HCT116 (cell line): Measurements from ENCODE around the gene TUBA3C. TPM values are rescaled to one million over a fixed set of nuclear protein-coding genes. Genes with fewer than 3 reads are reported as not detected.

ENCODE experiments used
- ATAC-seq: fragments of 200-7000 bp; cut with Tn5 transposase; 2 replicates; pipeline ENCODE4 v1.9.1; 2020; ENCODE audit warnings: mild to moderate bottlenecking, moderate library complexity
- BruUV-seq: library from RNA; stranded (reverse); fragments of 400-500 nt; replicated peaks from 2 replicates; lab custom pipeline; 2021; lab: Mats Ljungman, UMichigan
- CTCF ChIA-PET: fragments of 300-600 bp; sonication (Branson Sonifier 250); formaldehyde crosslinking; loops from one replicate; lab custom pipeline; 2021; ENCODE audit warnings: antibody characterized with exemption; lab: Charles Lee
- POLR2A ChIA-PET: fragments of 300-600, 350-600 bp; sonication (Branson Sonifier 250); formaldehyde crosslinking; loops from one replicate; lab custom pipeline; 2021; ENCODE audit warnings: antibody characterized with exemption; lab: Charles Lee
- RAD21 ChIA-PET, 2 experiments: fragments of 300-600 bp; sonication (Branson Sonifier 250); formaldehyde crosslinking; loops; one replicate each; lab custom pipeline; 2023; ENCODE audit warnings: low total read pairs in 2 of 2; ENCODE audit not compliant: uncharacterized antibody in 2 of 2, unreplicated experiment in 2 of 2, low non-redundant PET in 1 of 2; lab: Charles Lee
- DNase-seq: peaks from one replicate; pipeline ENCODE4 v3.0.0-alpha.2; 2010; ENCODE audit warnings: low read depth, low spot score
- H2AFZ ChIP-seq: fragments of 200-600 bp; shearing (Covaris generic), sonication (generic); 2 replicates; pipeline ENCODE4 v1.6.1; 2017; ENCODE audit warnings: low read depth, mixed run types, mixed read lengths, antibody characterized with exemption, low read length; ENCODE audit not compliant: poor library complexity, severe bottlenecking
- H3K27ac ChIP-seq: 2 replicates; pipeline ENCODE4 v1.5.1; 2012; ENCODE audit warnings: low read depth, low read length
- H3K27me3 ChIP-seq: fragments of 200-600 bp; sonication (generic); 2 replicates; pipeline ENCODE4 v1.6.1; 2016; ENCODE audit warnings: mixed run types, low read length, mixed read lengths; ENCODE audit not compliant: insufficient read depth
- H3K36me3 ChIP-seq, 2 experiments: fragments of 200-500 bp in 1 of 2; fragments of 200-600 bp in 1 of 2; sonication (Bioruptor generic) in 1 of 2; sonication (generic) in 1 of 2; 2 replicates each; pipeline versions ENCODE4 v1.5.1 to v1.6.1; 2014 to 2016; ENCODE audit warnings: low read length in 2 of 2, inconsistent platforms in 1 of 2, mixed read lengths in 1 of 2, mixed run types in 1 of 2; ENCODE audit not compliant: insufficient read depth in 2 of 2, control insufficient read depth in 1 of 2
- H3K4me1 ChIP-seq, 2 experiments: fragments of 200-600 bp in 1 of 2; sonication (generic) in 1 of 2; 2 replicates each; pipeline versions ENCODE4 v1.5.1 to v1.6.1; 2012 to 2017; ENCODE audit warnings: low read length in 2 of 2, inconsistent platforms in 1 of 2, mild to moderate bottlenecking in 1 of 2, mixed read lengths in 1 of 2, mixed run types in 1 of 2, moderate library complexity in 1 of 2; ENCODE audit not compliant: insufficient read depth in 2 of 2, control insufficient read depth in 1 of 2
- H3K4me2 ChIP-seq: fragments of 200-600 bp; sonication (generic); 2 replicates; pipeline ENCODE4 v1.6.1; 2017; ENCODE audit warnings: mixed run types, low read length, mixed read lengths
- H3K4me3 ChIP-seq, 2 experiments: fragments of 200-600 bp in 1 of 2; sonication (generic) in 1 of 2; replicated peaks in 1 of 2; 2 replicates each; pipeline ENCODE4 v1.5.1; 2011 to 2016; ENCODE audit warnings: low read length in 2 of 2, control low read depth in 1 of 2, low read depth in 1 of 2, mild to moderate bottlenecking in 1 of 2, mixed read lengths in 1 of 2, mixed run types in 1 of 2
- H3K79me2 ChIP-seq: fragments of 200-600 bp; sonication (generic); 2 replicates; pipeline ENCODE4 v1.6.1; 2017; ENCODE audit warnings: mild to moderate bottlenecking, mixed run types, low read length, moderate library complexity, mixed read lengths; ENCODE audit not compliant: insufficient read depth
- H3K9ac ChIP-seq: fragments of 200-600 bp; sonication (generic); 2 replicates; pipeline ENCODE4 v1.6.1; 2016; ENCODE audit warnings: low read length, mixed read lengths
- H3K9me2 ChIP-seq: fragments of 200-600 bp; sonication (generic), shearing (Covaris generic); 2 replicates; pipeline ENCODE4 v1.6.1; 2017; ENCODE audit warnings: mixed run types, mild to moderate bottlenecking, moderate library complexity; ENCODE audit not compliant: insufficient read depth
- H3K9me3 ChIP-seq, 2 experiments: fragments of 200-500 bp in 1 of 2; fragments of 200-600 bp in 1 of 2; sonication (Bioruptor generic) in 1 of 2; sonication (generic) in 1 of 2; 2 replicates each; pipeline ENCODE4 v1.6.1; 2014 to 2017; ENCODE audit warnings: low read length in 2 of 2, mixed read lengths in 2 of 2, inconsistent platforms in 1 of 2, low read depth in 1 of 2, mild to moderate bottlenecking in 1 of 2, mixed run types in 1 of 2, moderate library complexity in 1 of 2; ENCODE audit not compliant: control insufficient read depth in 1 of 2, insufficient read depth in 1 of 2
- H4K20me1 ChIP-seq: fragments of 200-600 bp; sonication (generic), shearing (Covaris generic); 2 replicates; pipeline ENCODE4 v1.6.1; 2017; ENCODE audit warnings: mixed run types, mild to moderate bottlenecking, moderate library complexity; ENCODE audit not compliant: insufficient read depth
- CBX3 ChIP-seq: IDR thresholded peaks from 2 replicates; pipeline ENCODE4 v1.6.1; 2012; ENCODE audit warnings: low read depth
- CEBPB ChIP-seq: IDR thresholded peaks from 2 replicates; pipeline ENCODE4 v1.6.1; 2012; ENCODE audit warnings: low read depth
- ELF1 ChIP-seq: IDR thresholded peaks from 2 replicates; pipeline ENCODE4 v1.6.1; 2012; ENCODE audit warnings: low read depth, borderline replicate concordance
- EZH2 ChIP-seq: fragments of 200-600 bp; sonication (generic); IDR thresholded peaks from 2 replicates; pipeline ENCODE4 v1.6.1; 2017; ENCODE audit warnings: antibody characterized with exemption, mixed run types
- EZH2phosphoT487 ChIP-seq: fragments of 200-600 bp; IDR thresholded peaks from 2 replicates; pipeline ENCODE4 v1.6.1; 2018; ENCODE audit warnings: antibody characterized with exemption, borderline replicate concordance
- FOSL1 ChIP-seq: IDR thresholded peaks from 2 replicates; pipeline ENCODE4 v1.6.1; 2012; ENCODE audit warnings: low read depth
- JUND ChIP-seq: IDR thresholded peaks from 2 replicates; pipeline ENCODE4 v1.6.1; 2012
- POLR2A ChIP-seq: IDR thresholded peaks from 2 replicates; pipeline ENCODE4 v1.7.0; 2011; ENCODE audit warnings: borderline replicate concordance; ENCODE audit not compliant: insufficient read depth, insufficient read length; ENCODE audit errors: extremely low read depth
- POLR2AphosphoS5 ChIP-seq: IDR thresholded peaks from 2 replicates; pipeline ENCODE4 v1.6.1; 2011; ENCODE audit warnings: mild to moderate bottlenecking, low read depth, low read length, moderate library complexity
- RAD21 ChIP-seq: IDR thresholded peaks from 2 replicates; pipeline ENCODE4 v1.6.1; 2012; ENCODE audit warnings: low read depth, mild to moderate bottlenecking
- SIN3A ChIP-seq: IDR thresholded peaks from 2 replicates; pipeline ENCODE4 v1.6.1; 2012; ENCODE audit warnings: low read depth
- SRF ChIP-seq: IDR thresholded peaks from 2 replicates; pipeline ENCODE4 v1.6.1; 2012; ENCODE audit warnings: low read depth
- YY1 ChIP-seq: IDR thresholded peaks from 2 replicates; pipeline ENCODE4 v1.6.1; 2011; ENCODE audit warnings: low read length, low read depth, moderate library complexity, mild to moderate bottlenecking; ENCODE audit not compliant: insufficient replicate concordance; ENCODE audit errors: extremely low read depth
- ZFX ChIP-seq: fragments of 450-650 bp; IDR thresholded peaks from 2 replicates; pipeline ENCODE4 v1.6.1; 2017
- intact Hi-C: fragments of 100-400 bp; cut with micrococcal nuclease; formaldehyde crosslinking; loops from 2 replicates; pipeline ENCODE4 v1.10.0; 2022
- total RNA-seq: library from RNA; stranded (reverse); gene quantifications from one replicate; pipeline ENCODE4 v1.2.1, GENCODE V29; 2021; ENCODE audit not compliant: unreplicated experiment
- TF ChIP-seq, protein P1 (sequence below): IDR thresholded peaks from 2 replicates; pipeline ENCODE4 v1.6.1; 2011; ENCODE audit warnings: mild to moderate bottlenecking, low read length, moderate library complexity; ENCODE audit not compliant: insufficient replicate concordance; ENCODE audit errors: extremely low read depth
- TF ChIP-seq, protein P2 (sequence below): IDR thresholded peaks from 2 replicates; pipeline ENCODE4 v1.6.1; 2012; ENCODE audit warnings: low read depth

TUBA3C gene
- total RNA-seq, 1 experiment from 2014 or later: not detected

DNA sequence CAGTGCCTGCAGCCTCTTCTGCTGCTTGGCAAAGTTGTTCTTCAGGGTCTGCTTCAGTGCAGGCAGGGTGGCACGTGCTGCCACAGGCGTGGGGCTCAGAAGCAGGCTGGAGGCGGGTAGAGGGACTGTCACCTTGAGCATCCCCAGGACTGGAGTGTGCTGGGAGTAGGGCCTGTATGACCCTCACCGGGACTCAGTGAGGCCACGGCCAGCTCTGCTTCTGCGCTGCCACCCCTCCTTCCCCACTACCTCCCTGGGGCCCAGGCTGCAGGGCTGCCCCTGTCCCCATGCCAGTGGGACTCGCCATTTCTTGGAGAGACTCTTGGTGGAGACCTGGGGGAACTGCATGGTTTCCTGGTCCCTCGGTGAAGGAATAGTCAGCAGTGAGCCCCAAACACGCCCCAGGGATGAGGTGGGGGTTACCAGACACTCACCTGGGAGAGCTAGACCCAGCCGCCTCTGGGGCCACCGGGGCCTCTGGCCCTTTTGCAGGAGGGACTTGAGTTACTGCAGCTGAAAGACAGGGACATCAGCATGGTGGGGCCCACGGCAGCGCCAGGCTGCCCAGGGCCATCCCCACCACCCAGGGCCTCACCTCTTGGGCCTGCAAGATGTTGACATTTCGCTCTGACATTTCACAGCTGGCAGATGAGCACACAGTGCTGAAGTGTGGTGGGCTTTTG, 29.9 kb downstream of the TUBA3C start (continued):
- TF ChIP-seq, protein P1, sequence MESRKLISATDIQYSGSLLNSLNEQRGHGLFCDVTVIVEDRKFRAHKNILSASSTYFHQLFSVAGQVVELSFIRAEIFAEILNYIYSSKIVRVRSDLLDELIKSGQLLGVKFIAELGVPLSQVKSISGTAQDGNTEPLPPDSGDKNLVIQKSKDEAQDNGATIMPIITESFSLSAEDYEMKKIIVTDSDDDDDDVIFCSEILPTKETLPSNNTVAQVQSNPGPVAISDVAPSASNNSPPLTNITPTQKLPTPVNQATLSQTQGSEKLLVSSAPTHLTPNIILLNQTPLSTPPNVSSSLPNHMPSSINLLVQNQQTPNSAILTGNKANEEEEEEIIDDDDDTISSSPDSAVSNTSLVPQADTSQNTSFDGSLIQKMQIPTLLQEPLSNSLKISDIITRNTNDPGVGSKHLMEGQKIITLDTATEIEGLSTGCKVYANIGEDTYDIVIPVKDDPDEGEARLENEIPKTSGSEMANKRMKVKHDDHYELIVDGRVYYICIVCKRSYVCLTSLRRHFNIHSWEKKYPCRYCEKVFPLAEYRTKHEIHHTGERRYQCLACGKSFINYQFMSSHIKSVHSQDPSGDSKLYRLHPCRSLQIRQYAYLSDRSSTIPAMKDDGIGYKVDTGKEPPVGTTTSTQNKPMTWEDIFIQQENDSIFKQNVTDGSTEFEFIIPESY: no peak
- TF ChIP-seq RAD21 (no peak), CEBPB (no peak), SIN3A (no peak)
- TF ChIP-seq, all 23 proteins: peak for 0

DNA sequence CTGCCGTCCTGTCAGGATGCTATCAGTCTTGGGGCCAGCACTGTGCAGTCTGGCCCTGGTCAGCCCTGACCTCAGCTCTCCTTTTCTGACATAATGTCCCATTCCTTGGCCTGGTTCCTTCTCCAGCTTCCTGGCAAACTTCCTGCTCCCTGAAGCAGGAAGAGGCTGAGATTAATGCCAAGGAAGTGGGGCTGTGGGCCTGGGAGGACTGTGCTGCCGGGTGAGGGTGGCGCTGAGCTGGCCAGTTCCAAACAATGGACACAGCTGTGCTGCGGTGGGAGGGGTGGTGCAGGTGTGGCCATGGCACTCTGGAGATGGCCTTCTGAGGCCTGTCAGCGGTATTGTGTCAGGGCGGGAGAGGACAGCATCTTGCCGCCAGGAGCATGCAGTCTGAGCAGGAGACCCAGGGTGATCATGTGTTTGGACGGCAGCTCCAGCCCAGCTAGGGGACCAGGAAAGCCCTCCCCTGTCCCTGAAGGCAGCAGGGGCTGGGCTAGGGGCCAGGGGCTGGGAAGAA, 30.9 kb downstream of the TUBA3C start:
- BruUV-seq: no TSS peak
- Histone ChIP-seq H3K27ac (no peak overlapping the region), H3K4me2 (no peak overlapping the region), H3K9me2 (no peaks in the 10 kb centered on the region), H3K27me3 (no peaks in the 10 kb centered on the region), H3K9ac (no peak overlapping the region), H3K36me3 (no peaks in the 10 kb centered on the region), H3K4me1 (no peaks in the 10 kb centered on the region), H3K79me2 (no peaks in the 10 kb centered on the region), H3K9me3 (peaks cover 0 to 17% of the 10 kb centered on the region in 2 experiments; a peak in 2 of 4 replicates), H3K4me3 (no peak overlapping the region), H2AFZ (no peak overlapping the region), H4K20me1 (no peaks in the 10 kb centered on the region)
- DNase-seq (no peak), ATAC-seq (no peak)
- ChIA-PET CTCF (no interaction called here), POLR2A (no interaction called here), RAD21 (no interaction called here)
- intact Hi-C loops: no loop called here
- TF ChIP-seq, protein P1: no peak
- TF ChIP-seq CEBPB (no peak), SRF (no peak), ELF1 (no peak), EZH2 (no peak), ZFX (no peak), CBX3 (no peak), RAD21 (no peak), JUND (no peak), YY1 (no peak), POLR2AphosphoS5 (no peak), POLR2A (no peak), EZH2phosphoT487 (no peak), FOSL1 (no peak)
- TF ChIP-seq, protein P2, sequence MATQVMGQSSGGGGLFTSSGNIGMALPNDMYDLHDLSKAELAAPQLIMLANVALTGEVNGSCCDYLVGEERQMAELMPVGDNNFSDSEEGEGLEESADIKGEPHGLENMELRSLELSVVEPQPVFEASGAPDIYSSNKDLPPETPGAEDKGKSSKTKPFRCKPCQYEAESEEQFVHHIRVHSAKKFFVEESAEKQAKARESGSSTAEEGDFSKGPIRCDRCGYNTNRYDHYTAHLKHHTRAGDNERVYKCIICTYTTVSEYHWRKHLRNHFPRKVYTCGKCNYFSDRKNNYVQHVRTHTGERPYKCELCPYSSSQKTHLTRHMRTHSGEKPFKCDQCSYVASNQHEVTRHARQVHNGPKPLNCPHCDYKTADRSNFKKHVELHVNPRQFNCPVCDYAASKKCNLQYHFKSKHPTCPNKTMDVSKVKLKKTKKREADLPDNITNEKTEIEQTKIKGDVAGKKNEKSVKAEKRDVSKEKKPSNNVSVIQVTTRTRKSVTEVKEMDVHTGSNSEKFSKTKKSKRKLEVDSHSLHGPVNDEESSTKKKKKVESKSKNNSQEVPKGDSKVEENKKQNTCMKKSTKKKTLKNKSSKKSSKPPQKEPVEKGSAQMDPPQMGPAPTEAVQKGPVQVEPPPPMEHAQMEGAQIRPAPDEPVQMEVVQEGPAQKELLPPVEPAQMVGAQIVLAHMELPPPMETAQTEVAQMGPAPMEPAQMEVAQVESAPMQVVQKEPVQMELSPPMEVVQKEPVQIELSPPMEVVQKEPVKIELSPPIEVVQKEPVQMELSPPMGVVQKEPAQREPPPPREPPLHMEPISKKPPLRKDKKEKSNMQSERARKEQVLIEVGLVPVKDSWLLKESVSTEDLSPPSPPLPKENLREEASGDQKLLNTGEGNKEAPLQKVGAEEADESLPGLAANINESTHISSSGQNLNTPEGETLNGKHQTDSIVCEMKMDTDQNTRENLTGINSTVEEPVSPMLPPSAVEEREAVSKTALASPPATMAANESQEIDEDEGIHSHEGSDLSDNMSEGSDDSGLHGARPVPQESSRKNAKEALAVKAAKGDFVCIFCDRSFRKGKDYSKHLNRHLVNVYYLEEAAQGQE: no peak
